Stimulated activated CD4-positive, alpha-beta T cell treated with anti-CD3 and anti-CD28 coated beads, Interleukin-2, amount 100 ng/mL, for 4 hours (primary cell): ENCODE data around the gene INO80C.

ENCODE experiments used
- DNase-seq: peaks from one replicate; pipeline ENCODE4 v3.0.0-alpha.2; 2020; ENCODE audit warnings: low read depth

The INO80C gene

GRCh38 chr18:35430721-35431373 lies 66.9 kb downstream of the INO80C start:
- no peak for DNase-seq

- no peak for DNase-seq
These were observed 71.0 kb downstream of the INO80C start for GRCh38 chr18:35426786-35427185.

GRCh38 chr18:35424356-35424755 lies 73.4 kb downstream of the INO80C start:
- no peak for DNase-seq

GRCh38 chr18:35422237-35422636 lies 75.5 kb downstream of the INO80C start:
- DNase-seq, result no peak

- no peak for DNase-seq
These were observed 79.2 kb downstream of the INO80C start for GRCh38 chr18:35418610-35419009.
